ENCODE data around the gene LRRN2.

LRRN2 gene

DNA sequence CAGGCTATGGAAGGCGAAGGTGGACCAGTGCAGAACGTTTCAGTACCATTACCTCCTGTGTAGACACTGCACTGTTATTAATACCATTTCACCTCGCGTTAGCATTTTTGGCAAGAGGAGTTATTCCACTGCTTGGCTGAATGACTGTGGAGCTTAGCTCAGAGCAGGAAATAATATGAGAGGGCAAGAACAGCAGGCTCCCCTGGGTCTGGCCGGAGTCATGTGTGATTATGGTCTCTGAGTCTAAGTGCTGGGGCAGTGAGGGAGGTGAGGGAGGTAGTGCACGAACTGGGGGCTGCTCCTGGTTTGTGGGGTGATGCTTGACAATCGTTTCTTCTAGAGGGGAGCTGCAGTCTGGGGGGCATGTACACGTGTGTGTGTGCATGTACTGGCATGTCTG is 86.4 kb downstream of the LRRN2 start:
- H3K36me3 ChIP-seq: no peaks in the 10 kb centered on the region
- H3K4me3 ChIP-seq (ENCODE audit: low read depth in 1 of 2, low read length in 1 of 2): no peak overlapping the region
- TF ChIP-seq CTCF (IDR thresholded peaks at IDR 0.05): no peak
- no peaks in the 10 kb centered on the region for H3K4me1 ChIP-seq (ENCODE audit: control insufficient read depth in 1 of 2, insufficient read depth in 1 of 2, low read depth in 1 of 2, low read length in 1 of 2)
- H3K27me3 ChIP-seq: no peaks in the 10 kb centered on the region
- H3K27ac ChIP-seq: no peak overlapping the region
- no peaks in the 10 kb centered on the region for H3K9me3 ChIP-seq

- Histone ChIP-seq H3K36me3 (no peaks in the 10 kb centered on the region), H3K27ac (no peak overlapping the region), H3K4me1 (ENCODE audit: control insufficient read depth in 1 of 2, insufficient read depth in 1 of 2, low read depth in 1 of 2, low read length in 1 of 2) (no peaks in the 10 kb centered on the region), H3K27me3 (peaks cover 3% of the 10 kb centered on the region), H3K9me3 (no peaks in the 10 kb centered on the region), H3K4me3 (ENCODE audit: low read depth in 1 of 2, low read length in 1 of 2) (no peak overlapping the region)
- no peak for TF ChIP-seq CTCF (IDR thresholded peaks at IDR 0.05)
Measured at GRCh38 chr1:204598319-204598969, 87.1 kb downstream of the LRRN2 start.

DNA sequence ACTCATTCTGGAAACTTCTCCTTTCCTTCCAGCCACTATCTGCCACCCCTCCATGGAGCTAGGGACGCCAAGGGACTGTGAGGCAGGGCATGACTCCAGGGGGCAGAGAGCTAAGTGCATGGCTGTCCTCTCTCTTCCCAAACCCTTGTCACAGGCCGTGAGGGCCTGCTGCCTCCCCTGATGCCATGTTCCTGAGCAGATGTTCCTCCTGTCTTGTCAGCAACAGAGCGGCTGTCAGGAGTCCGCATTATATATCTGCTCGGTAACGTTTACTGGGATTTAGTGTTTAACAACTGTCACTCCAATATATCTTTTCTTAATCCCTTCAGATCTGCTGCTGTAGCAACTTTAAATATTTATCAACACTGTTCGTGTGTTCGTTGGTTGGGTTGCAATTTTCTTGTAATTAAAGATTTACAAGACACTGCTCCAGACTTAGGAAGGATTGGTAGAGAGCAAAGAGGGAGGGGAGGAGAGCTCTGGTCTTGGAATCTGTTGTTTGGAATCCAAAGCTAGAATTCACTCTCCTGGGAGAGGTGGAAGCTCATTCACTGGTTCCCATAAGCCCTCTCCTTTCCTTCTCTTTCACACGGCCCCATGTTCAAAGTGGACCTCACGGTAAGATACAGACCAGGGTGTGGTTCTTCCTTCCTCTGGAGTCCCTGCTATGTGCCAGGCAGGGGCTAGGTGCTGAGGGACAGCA is 93.1 kb downstream of the LRRN2 start:
- no peak for TF ChIP-seq CTCF (IDR thresholded peaks at IDR 0.05)
- H3K36me3 ChIP-seq: no peaks in the 10 kb centered on the region
- H3K4me3 ChIP-seq (ENCODE audit: low read depth in 1 of 2, low read length in 1 of 2): no peak overlapping the region
- H3K27me3 ChIP-seq: peaks cover 3% of the 10 kb centered on the region
- H3K4me1 ChIP-seq (ENCODE audit: control insufficient read depth in 1 of 2, insufficient read depth in 1 of 2, low read depth in 1 of 2, low read length in 1 of 2): no peaks in the 10 kb centered on the region
- H3K9me3 ChIP-seq: no peaks in the 10 kb centered on the region
- no peak overlapping the region for H3K27ac ChIP-seq

DNA sequence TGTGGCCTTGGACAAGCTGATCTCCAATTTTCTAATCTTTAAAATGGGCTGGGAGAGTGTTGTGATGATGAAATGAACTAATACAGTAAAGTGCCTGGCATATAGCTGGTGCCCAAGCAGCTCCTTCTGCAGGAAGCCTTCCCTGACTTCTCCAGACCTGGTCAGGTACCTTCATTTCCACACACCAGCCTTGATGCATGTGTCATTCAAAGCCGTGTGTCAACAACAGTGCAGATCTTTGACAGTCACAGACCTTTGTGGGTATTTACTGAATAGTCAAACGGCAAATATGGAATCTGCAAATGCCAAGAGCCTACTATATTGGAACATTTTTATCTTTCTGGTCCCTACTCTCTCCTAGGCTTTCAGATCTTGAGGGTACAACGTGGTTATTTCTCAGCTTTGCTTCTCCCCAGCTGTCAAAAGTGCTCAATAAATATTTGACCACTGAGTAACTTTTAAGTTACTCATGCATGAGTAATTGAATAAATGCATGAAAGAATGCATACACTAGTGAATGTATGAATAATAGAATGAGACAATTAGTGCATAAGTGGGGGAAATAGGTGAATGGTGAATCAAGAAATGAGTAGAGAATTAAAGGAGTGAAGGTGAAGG is 94.0 kb downstream of the LRRN2 start:
- peaks cover 3% of the 10 kb centered on the region for H3K27me3 ChIP-seq
- no peaks in the 10 kb centered on the region for H3K9me3 ChIP-seq
- no peak overlapping the region for H3K27ac ChIP-seq
- H3K4me3 ChIP-seq (ENCODE audit: low read depth in 1 of 2, low read length in 1 of 2): no peak overlapping the region
- TF ChIP-seq CTCF (IDR thresholded peaks at IDR 0.05): no peak
- H3K36me3 ChIP-seq: no peaks in the 10 kb centered on the region
- no peaks in the 10 kb centered on the region for H3K4me1 ChIP-seq (ENCODE audit: control insufficient read depth in 1 of 2, insufficient read depth in 1 of 2, low read depth in 1 of 2, low read length in 1 of 2)

DNA sequence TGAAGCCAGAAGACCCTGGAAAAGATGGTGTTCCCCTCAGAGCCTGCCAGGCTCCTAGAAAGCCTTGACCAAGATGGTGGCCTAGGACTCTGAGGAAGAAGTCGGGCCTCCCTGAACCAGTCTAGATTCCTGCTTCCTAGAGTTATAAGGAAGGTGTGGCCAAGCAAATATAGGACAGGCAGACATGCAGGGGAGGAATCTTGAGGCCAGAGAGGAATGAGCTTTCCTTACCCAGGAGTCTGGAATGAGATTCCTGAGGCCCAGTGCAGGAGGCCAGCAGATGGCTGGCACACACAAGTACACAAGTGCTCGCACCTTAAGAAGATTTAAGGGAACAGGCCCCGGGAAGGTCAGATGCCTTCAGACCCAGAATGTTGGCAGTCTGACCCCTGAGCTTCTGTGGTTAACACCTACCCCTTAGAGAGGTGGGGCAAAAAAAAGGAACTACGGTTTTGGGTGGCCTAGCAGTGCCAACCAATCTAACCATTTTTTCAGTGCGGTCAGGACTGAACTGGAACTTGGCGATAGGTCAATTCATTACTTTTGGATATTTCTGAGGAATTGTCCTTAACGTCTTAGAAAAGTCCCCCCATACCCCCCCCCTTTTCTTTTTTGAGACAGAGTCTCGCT is 96.0 kb downstream of the LRRN2 start:
- no peaks in the 10 kb centered on the region for H3K4me1 ChIP-seq (ENCODE audit: control insufficient read depth in 1 of 2, insufficient read depth in 1 of 2, low read depth in 1 of 2, low read length in 1 of 2)
- no peak overlapping the region for H3K27ac ChIP-seq
- H3K36me3 ChIP-seq: no peaks in the 10 kb centered on the region
- H3K4me3 ChIP-seq (ENCODE audit: low read depth in 1 of 2, low read length in 1 of 2): no peak overlapping the region
- no peaks in the 10 kb centered on the region for H3K9me3 ChIP-seq
- TF ChIP-seq CTCF (IDR thresholded peaks at IDR 0.05): no peak
- H3K27me3 ChIP-seq: peaks cover 3% of the 10 kb centered on the region
